ENCODE results near the gene ALDH1B1.

Gene ALDH1B1

GRCh38 chr9:38441347-38442085, 49.0 kb downstream of the ALDH1B1 start:
- no peak for DNase-seq

DNA sequence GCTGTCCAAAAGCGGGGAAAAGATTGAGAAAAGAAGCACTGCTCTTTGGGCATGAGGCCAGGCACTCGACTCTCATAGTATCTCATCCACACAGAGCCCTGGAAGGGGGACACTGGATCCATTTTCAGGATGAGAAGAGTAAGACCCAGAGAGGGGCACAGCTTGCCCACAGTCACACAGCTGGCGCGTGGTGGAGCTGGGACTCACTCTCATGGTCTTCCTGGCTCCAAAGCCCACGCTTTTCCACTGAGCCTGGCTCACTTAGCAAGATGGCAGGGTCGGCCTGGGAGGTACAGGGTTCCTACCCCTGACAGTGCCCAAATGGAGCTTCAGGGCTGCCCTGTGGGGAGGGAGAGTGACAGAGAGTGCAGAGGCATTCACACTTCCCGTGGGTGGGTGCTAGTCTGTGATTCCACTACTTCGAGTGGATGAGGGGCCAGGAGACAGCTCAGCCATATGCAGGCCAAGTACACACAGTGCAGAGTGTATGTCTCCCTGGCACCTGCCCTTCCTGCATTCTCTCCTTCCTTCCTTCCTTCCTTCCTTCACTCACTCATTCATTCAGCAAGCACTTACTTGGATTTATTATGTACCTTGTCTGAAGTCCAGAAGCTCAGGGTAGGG, 50.1 kb downstream of the ALDH1B1 start:
- no peak for DNase-seq

DNA sequence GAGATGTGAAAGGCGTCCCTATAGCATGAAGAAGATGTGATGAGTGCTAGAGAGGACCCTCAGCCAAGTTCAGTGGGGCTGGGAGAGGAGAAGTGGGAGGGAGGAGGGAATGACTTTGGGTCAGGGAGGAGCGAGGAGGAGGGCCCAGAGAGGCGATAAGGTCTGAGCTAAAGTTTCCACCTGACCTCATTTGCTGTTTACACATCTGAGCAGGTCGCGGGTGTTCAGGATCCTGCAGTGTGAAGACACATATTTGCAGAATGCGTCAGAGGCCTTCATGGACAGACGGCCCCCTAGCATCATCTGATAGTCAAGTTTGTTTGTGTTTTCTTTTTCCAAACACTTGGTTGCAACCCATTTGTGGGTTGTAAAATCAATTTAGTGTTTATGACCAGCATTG, 50.7 kb downstream of the ALDH1B1 start:
- no peak for DNase-seq

GRCh38 chr9:38443597-38443996, 51.1 kb downstream of the ALDH1B1 start:
- DNase-seq: no peak

- DNase-seq: no peak
Measured at GRCh38 chr9:38445154-38446043, 52.9 kb downstream of the ALDH1B1 start.

- no peak for DNase-seq
Measured at GRCh38 chr9:38447703-38448102, 55.2 kb downstream of the ALDH1B1 start.
